ENCODE measurements around the gene FCHSD2.
"Not testable (repeated sequence)": the region's sequence is repeated elsewhere in the genome, so short reads cannot be mapped to it uniquely, and the experiment has no call there.

Gene FCHSD2

GRCh38 chr11:72829178-72829577, 312.9 kb downstream of the FCHSD2 start:
- TF ChIP-seq CTCF (IDR thresholded peaks at IDR 0.05; ENCODE audit: low read depth, low read length): no peak
- DNase-seq (ENCODE audit: extremely low read depth, low read depth): no peak

- TF ChIP-seq CTCF (IDR thresholded peaks at IDR 0.05; ENCODE audit: low read depth, low read length): no peak
These were observed 313.4 kb downstream of the FCHSD2 start for GRCh38 chr11:72828692-72829101.

GRCh38 chr11:72828081-72828567, 314.0 kb downstream of the FCHSD2 start:
- TF ChIP-seq CTCF (IDR thresholded peaks at IDR 0.05; ENCODE audit: low read depth, low read length): no peak

More at GRCh38 chr11:72828692-72829101, 313.4 kb downstream of the FCHSD2 start:
- DNase-seq (ENCODE audit: extremely low read depth, low read depth): no peak

GRCh38 chr11:72827656-72828055, 314.5 kb downstream of the FCHSD2 start:
- not testable (repeated sequence) for DNase-seq (ENCODE audit: extremely low read depth, low read depth)

More at GRCh38 chr11:72828081-72828567, 314.0 kb downstream of the FCHSD2 start:
- DNase-seq (ENCODE audit: extremely low read depth, low read depth): no peak

- DNase-seq (ENCODE audit: extremely low read depth, low read depth): no peak
- no peak for TF ChIP-seq CTCF (IDR thresholded peaks at IDR 0.05; ENCODE audit: low read depth, low read length)
These were observed 315.1 kb downstream of the FCHSD2 start for GRCh38 chr11:72826942-72827480.

- DNase-seq (ENCODE audit: extremely low read depth, low read depth): no peak
- TF ChIP-seq CTCF (IDR thresholded peaks at IDR 0.05; ENCODE audit: low read depth, low read length): no peak
These were observed 315.8 kb downstream of the FCHSD2 start for GRCh38 chr11:72826191-72826941.

- no peak for TF ChIP-seq CTCF (IDR thresholded peaks at IDR 0.05; ENCODE audit: low read depth, low read length)
- no peak for DNase-seq (ENCODE audit: extremely low read depth, low read depth)
These were observed 316.5 kb downstream of the FCHSD2 start for GRCh38 chr11:72825661-72826060.

Data from AG09319 (cell line).